Measurements from ENCODE around the gene SRPX2.

SRPX2 gene, protein sequence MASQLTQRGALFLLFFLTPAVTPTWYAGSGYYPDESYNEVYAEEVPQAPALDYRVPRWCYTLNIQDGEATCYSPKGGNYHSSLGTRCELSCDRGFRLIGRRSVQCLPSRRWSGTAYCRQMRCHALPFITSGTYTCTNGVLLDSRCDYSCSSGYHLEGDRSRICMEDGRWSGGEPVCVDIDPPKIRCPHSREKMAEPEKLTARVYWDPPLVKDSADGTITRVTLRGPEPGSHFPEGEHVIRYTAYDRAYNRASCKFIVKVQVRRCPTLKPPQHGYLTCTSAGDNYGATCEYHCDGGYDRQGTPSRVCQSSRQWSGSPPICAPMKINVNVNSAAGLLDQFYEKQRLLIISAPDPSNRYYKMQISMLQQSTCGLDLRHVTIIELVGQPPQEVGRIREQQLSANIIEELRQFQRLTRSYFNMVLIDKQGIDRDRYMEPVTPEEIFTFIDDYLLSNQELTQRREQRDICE

DNA sequence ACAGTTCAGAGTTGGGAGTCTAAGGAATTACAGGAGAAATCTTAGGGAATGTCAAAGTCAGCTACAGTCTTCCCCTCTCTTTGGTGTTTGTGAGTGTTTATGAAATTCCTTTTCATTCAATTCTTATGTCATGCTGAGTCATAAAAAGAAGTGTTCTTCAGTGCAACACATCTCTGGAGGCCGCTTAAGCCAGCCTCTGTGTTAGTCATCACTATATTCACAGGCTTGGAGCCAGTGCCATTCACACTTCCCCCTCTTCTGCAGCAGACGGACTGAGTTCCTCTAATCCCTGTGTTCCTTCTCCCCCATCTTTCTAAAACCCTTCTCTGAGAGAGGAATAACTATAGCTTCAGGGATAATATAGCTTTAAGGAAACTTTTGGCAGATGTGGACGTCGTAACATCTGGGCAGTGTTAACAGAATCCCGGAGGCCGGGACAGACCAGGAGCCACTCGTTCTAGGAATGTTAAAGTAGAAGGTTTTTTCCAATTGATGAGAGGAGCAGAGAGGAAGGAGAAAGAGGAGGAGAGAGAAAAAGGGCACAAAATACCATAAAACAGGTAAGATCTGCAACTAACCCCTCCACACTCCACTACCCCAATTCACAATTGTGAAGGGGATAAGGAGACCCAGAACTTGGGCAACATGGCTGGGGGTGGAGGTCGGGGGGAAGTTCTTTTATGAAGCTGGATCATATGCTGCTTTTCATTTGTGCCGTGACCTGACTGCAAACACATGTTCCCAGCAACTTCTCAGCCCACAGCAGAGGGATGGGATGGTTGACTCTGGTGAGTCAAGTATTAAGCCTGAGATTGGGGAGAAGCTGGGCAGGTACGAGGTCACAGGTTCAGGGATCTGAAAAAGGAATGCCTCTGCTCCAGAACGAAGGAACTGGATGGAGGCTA lies at the start of gene SRPX2:
Gene SRPX2 (plus strand): TSS at position 244 of the 905 bp plus-strand sequence. CDS start 2,124 bp downstream, outside the sequence.
- no peak for DNase-seq

DNA sequence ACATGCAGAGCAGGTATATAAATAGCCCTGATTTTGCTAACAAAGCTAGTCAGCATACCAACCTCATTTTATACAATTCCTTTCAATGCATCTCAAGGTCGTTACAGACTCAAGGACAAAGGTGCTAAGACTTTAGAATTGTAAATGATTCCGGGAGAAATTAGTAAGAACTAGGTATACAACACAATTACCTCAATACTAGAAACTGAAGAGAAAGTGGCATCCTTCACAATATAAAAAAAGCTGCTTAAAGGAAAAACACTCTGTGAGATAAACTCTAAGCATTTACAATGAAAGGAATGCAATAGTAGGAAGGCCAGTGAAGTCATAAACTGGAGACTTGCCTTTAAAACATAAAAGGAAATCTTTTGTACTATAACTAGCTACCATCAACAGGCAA lies 47.4 kb upstream of the SRPX2 start:
- no peak for DNase-seq

DNA sequence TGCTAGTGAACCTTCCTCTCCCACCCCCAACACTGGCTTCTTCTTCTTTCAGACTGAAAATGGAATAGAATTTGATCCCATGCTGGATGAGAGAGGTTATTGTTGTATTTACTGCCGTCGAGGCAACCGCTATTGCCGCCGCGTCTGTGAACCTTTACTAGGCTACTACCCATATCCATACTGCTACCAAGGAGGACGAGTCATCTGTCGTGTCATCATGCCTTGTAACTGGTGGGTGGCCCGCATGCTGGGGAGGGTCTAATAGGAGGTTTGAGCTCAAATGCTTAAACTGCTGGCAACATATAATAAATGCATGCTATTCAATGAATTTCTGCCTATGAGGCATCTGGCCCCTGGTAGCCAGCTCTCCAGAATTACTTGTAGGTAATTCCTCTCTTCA lies 44.5 kb upstream of the SRPX2 start:
- DNase-seq = no peak

DNA sequence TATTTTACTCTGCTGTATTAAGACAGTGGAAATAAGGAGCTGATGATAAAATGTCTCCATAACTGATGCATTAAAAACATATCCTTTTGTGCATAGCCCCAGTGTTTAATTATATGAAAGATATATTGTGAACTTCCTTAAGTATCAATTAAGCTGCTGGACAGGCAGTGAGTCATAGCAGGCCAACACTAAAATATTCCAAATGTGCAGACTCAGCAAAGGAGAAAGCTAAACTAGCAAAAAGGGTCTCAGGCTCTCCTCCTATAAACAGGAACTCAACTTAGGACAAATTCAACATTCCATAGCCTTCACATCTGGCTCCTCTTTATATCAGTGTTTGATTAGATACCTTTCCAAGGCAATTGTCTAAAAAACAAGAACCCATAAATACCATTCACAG lies 43.7 kb upstream of the SRPX2 start:
- DNase-seq = no peak

DNA sequence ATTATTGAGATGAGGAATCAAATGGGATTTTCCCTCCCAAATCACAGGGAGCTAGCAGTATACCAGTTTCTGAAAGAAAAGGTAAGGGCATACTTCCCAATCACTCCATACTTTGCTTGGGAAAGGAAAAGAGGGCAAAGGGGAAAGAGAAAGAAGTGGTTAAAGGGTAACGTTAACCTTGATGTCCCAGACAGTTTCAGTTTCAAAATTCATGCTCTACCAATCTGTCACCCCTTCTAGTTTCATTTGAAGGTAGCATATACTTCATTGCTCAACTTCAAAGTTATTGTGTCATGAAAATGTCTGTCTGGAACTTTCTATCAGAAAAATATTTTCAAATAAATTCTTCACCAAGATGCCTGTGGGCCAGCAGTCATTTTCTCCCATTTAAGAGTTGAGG lies 43.2 kb upstream of the SRPX2 start:
- DNase-seq = no peak

DNA sequence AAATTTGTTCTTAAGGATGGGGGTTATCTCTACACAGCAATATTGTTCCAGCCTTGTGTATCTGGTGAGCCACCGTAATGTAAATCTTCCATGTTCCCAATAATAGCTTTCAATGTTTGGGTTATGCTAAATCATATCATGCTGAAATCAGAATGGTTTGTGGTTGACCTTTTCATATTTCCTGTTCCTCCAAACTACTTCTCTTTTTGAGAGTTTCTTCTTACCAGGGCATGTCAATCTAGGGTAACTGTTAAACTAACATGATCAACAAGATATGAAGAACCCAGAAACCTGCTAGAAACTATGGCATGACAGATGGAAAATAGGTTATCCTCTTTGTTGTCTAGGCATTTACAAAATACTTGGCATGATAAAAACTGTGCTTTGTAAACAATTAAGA lies 37.2 kb upstream of the SRPX2 start:
- no peak for DNase-seq

DNA sequence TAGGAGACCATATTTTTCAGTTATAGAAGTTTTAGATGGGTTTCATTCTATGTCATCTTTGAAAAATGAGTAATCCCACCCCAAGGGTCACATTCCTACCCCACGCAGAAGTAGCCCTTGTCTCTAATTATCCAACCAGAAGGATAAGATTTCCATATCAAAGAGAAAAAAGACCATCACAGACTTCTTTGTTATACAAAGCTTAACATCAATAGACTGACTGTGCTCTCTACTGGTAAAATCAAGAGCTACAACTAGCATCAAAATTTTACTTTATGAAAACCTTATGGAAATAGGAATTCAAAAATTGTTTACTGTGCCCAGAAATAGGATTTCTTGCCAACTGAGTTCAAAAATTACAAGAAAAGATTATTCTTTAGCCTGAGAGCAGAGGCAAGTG lies 34.4 kb upstream of the SRPX2 start:
- DNase-seq = no peak

DNA sequence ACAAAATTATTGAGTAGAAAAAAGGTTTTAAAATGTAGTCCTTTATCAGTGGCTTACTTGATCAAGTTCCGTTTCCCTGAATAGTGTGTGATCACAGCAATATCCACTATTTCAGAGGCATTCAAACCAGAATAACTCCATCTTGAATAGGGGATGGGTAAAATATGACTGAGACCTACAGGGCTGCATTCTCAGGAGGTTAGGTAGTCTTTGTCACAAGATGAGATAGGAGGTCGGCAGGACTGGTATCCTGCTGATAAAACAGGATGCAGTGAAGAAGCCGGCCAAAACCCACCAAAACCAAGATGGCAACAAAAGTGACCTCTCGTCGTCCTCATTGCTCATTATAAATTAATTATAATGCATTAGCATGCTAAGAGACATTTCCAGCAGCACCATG lies 32.0 kb upstream of the SRPX2 start:
- no peak for DNase-seq

DNA sequence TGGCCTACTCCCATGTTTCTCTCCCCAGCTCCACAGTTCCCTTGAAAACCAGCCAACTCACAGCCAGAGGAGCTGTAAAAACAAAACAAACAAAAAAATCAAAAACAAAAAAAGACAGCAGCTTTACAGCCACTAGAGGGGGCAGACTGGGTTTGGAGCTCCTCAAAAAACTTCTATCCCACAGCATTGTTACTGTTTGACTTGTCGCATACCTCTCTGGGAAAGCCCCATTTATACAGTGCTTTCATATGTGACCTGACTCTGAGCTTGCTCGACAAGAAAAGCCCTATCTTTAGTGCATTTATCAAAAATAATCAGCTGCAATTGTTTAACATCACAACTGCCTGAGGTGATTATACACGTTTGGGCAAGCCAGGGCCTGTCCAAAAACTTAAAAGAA lies 29.0 kb upstream of the SRPX2 start:
- peak in 1 of 3 experiments; percentile 14 for DNase-seq

DNA sequence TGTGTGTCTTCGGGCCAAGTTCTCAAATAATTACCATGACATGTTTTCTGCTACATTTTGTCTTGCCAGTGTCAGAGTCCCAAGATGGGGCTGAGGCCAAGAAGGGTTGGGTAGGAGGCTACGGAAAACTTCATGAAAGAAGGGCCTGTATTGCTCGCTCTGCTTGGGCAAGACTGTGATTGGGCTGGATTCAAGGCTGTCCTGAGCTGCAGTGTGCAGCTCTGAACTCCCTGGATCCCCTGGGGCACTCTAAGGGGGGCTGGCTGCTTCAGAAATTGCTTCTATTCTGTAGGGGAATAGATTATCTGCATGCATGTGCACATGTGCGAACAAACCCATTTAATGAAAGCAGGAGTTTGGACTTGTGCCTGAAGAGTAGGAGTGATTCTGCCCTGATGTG lies 21.0 kb upstream of the SRPX2 start:
- DNase-seq = no peak

DNA sequence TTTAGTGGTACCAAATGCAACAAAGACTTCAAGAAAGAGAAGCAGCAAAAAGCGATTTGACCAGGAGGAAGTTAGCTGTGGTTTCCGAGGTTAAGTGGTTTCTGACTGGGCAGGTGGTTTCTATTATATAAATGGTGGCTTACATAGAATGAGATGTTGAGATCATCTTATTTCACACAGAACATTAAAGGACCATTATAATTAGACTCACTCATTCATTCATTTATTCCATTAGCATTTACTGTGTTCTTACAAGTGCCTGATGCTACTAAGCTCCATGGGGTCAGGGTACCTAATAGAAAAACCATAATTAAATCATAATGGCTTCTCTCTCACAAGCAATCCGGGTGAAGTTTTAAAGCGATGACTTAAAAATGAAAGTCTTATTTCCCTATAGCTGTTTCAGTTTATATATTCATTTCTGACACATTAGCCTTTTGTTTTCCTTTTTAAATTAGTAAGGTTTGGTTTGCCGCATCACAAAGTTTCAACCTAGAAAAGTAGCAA lies 18.0 kb upstream of the SRPX2 start:
- DNase-seq = no peak

DNA sequence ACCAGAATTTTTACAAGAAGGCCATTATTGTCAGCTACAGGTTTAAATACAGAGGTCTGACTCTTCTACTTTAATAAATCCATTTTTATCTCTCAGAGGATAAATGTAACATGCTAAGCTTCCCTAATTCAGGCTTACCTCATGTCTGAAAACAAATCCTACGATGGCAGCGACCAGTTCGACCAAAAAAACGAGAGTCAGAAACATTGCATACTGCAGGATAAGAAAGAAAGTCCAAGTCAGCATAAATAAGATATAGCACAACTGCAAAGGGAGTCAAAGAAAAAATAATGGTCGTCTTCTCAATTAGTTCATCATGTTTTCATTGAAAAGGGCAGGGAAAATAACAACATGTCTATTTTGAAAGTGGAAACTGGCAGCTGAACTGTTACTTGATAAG lies 9.0 kb upstream of the SRPX2 start:
- no peak for DNase-seq

DNA sequence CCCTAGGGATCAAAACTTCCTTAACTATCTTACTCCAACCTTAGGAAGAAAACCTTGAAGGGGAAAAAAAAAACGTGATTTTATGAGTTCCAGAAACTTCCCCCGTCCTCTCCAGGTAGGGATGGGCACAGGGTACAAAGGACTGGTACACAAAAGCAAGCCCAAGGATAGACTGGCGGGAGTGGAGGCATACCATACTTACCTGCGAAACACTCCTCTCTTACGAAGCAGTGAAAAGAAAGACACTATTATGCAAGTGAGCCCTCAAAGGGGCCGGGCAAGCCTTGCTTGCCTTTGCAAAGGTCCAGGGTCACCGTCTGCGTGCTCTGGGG lies 8.0 kb upstream of the SRPX2 start:
- no peak for DNase-seq

DNA sequence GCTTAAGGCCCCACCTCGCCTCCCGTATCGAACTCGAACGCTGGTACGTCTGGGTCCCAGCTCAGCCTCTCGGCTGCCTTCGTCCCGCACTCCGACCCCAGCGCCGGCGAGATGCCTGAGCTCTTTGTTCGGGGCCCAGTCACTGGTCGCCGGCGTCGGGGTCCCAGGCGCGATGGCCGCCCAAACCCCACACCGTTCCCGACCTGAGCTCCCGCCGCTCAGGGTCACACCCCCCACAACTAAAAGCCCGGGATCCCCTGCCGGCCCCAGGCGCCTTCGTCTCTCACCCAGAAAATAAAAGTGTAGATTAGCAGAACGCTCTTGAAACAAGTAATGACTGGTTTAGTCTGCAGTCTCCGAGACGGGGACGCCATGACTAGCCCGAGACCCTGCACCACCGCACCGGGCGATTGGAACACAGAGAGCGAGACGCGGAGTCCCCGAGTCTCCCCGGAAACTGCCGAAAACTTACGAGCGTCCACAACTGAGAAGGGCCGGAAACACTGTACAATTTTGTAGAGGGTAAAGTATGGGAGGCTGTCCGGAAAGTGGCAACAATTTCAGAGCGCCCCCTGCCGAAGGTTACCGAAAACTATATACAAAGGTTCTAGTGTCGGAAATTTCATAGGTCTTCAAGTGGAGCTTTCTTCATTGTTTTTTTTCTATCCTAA lies 7.5 kb upstream of the SRPX2 start, which contains the start of gene TSPAN6:
Gene TSPAN6 (minus strand): TSS at position 486 of the 671 bp plus-strand sequence. CDS start 112 bp downstream, at position 374.
- DNase-seq = peak in 2 of 3 experiments; percentile 13 to 55

DNA sequence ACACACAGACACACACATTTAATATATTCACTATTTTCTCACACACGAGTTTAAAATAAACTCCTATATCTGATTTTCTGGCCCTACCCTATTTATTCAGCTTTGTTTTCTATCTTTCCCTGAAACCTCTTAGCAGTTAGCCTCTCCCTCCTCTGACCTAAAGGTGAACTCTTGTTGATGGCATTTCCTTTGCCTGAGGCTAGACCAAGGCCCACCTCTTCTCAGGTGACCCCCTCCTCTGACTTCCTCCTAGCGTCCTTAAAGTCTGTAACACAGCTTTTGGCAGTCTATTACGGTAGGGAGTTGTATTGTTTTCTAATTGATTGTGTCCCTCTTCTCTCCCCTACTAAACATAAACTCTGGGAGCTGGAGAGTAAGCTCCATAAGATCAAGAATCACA lies 1.7 kb upstream of the SRPX2 start:
- no peak for DNase-seq

DNA sequence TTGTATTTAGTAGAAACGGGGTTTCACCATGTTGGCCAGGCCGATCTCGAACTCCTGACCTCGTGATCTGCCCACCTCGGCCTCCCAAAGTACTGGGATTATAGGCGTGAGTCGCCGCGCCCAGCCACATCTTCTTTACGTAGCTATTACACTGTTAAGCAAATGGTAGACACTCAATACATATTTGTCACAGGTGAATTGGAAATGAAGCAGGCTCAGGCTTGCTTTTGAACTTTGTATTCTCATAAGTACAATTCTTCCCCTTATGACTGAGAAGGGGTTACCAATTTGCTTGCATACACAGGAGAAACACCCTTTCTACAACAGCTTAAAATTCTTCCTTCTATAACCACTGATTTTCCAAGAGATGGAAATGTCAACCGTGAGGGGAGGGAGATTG lies 787 bp upstream of the SRPX2 start:
- no peak for DNase-seq

DNA sequence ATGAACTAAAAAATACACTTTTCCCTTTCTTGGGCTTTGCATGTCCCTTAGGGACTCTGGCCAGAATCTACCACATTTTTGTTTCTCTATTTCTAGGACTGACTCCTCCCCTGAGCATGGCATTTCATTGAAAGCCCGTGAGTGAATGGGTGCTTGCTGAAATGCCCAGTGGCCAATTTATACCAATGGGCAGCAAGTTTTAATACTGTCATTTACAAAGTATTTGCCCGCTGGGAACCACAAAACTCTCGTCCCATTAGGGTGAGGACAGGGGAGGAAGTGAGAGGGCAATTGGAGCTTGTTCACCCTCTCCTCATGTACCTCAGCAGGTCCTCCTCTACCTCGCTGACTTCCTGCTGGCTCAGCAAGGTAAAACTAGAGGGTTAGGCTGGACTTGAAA lies 1.1 kb downstream of the SRPX2 start:
- DNase-seq = no peak

DNA sequence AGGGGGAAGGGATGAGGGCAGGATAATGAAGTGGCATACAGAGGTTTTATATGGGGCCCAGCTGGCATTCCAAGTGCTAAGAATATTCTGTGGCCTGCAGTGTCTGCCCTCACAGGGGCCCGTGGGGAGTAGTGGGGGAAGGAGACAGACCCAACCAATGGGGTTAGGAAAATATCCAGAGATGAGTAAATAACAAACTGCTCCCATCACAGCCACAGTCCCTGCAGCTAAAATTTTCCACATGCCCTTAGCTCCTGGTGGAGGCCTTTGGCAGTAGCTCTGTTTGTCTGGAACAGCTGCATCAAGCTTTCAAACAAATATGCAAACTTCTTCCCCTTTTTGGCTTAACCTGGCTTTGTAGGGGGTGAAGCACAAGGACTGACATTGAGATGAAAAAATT lies 3.1 kb downstream of the SRPX2 start:
- DNase-seq = no peak

DNA sequence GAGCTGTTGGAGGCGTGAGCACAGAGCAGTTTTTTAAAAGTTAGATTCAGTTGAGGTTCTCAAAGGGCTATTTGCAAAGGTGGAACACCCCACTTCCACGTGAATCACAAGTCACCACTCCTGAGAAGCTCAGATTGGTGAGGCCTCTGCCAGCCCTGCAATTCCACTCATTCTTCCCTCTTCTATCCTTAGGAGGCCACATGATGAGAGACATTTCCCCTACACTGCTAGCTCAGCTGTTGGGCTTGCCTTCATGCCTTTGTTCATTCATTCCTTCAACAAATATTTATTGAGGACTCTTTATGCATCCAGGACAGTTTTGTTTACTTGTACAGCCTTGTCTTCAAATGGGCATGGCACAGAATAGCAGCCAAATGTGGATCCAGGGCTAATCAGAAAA lies 3.7 kb downstream of the SRPX2 start:
- DNase-seq = no peak

DNA sequence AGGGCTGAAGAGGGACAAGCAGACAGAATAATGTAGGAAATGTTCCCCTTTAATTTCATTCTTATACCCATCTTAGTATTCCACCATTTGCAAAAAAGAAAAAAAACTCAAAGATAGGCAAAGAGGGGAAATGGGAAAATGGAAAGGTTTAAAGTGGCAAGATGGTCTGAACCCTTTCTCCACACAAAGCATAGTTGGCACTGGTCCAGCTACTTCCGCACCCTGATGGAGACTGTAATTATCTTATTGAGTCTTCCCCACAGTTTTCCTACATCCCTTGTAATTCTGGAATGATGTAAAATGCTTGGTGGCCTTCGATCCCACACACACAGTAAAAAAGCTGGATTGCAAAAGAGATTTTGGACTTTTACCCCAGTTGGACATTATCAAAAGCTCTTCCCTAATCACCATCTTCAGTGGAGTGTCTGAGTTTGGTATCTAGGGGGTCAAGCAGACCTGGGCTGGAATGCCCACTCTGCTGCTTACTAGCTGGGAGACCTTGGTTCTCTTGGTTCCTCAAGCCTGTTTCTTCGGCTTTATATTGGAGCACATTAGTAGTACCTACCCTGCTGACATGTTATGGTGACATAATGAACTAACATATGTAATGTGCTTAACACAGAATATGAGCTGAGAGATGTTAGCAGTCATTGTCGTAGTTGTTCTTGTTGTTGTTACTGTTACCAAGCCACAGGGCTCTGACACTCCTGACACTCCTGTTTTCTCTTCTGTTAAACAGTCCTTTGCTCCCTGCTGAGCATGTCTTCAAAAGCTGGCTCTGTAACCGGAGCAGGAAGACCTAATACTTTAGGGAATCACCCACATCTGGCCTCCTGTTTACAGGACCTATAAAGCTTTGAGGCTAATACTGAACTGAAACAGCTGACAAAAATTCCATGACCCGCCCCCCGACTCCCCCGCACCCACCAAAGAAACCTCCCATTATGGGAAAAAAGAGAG lies 4.7 kb downstream of the SRPX2 start:
- peak in 1 of 3 experiments; percentile 52 for DNase-seq

DNA sequence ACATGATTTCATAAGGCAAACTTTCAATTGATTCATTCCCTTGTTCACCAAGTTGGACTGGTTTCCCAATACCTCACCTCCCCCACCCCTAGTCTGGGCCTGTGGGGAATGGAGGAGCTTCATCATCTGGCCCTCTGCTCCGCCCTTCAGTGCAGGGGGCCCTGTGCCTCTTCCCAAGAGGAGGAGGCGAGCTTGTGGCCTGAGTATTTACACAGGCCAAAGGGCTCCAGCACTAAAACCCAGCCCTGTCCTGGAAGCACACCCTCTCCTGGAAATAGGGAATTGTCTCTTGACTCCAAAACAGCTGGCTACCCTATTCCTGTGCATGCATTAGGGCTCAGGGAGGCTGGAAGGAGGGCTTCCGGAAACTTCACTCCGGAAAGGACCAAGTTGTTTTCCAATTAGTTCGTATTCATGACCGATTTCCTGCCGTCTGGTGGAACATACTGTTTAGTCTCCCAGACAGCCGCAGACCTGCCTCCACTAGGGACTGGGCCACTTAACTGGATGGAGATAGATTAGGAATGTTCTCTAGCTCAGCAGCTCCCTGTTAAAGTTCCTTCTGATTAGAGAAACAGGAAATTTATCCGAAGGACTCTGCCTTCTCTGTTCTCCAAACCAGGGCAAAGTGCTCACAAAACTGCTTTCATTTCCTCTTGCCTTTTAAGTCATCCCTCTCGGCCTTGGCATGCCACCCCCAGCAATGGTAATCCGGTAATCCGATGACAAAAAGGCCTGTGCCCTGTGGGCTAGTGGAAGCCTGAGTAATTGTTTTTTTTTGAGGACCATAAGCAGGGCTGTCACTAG lies 5.8 kb downstream of the SRPX2 start:
- no peak for DNase-seq

Data from NCI-H1417 (cell line).